Smooth muscle cell (in vitro differentiated cells): ENCODE measurements around the gene LSM2. TPM values are rescaled to one million over a fixed set of nuclear protein-coding genes. Genes with fewer than 3 reads are reported as not detected.

ENCODE experiments used
- DNase-seq: peaks from one replicate; lab custom pipeline; 2025; ENCODE audit not compliant: unreplicated experiment; lab: John Stamatoyannopoulos, UW
- H2AFZ ChIP-seq: fragments of 200-600 bp; sonication (generic); 2 replicates; pipeline ENCODE4 v1.6.0; 2016; ENCODE audit warnings: antibody characterized with exemption, low read depth, mild to moderate bottlenecking
- H3F3A ChIP-seq: fragments of 200-600 bp; sonication (generic); 2 replicates; pipeline ENCODE4 v1.6.0; 2017; ENCODE audit warnings: antibody characterized with exemption, low read depth
- H3K27ac ChIP-seq: fragments of 200-600 bp; sonication (generic); 2 replicates; pipeline ENCODE4 v1.5.1; 2016; ENCODE audit warnings: low read depth, mild to moderate bottlenecking
- H3K27me3 ChIP-seq: fragments of 200-600 bp; sonication (generic); 2 replicates; pipeline ENCODE4 v1.6.1; 2016; ENCODE audit warnings: low read depth, mild to moderate bottlenecking
- H3K36me3 ChIP-seq: fragments of 200-600 bp; sonication (generic); 2 replicates; pipeline ENCODE4 v1.5.1; 2016; ENCODE audit warnings: low read depth
- H3K4me1 ChIP-seq: fragments of 200-600 bp; sonication (generic); 2 replicates; pipeline ENCODE4 v1.5.1; 2016; ENCODE audit warnings: low read depth
- H3K4me2 ChIP-seq: fragments of 200-600 bp; sonication (generic); 2 replicates; pipeline ENCODE4 v1.6.0; 2016; ENCODE audit warnings: mild to moderate bottlenecking
- H3K4me3 ChIP-seq: fragments of 200-600 bp; sonication (generic); 2 replicates; pipeline ENCODE4 v1.5.1; 2016; ENCODE audit warnings: mild to moderate bottlenecking
- H3K79me2 ChIP-seq: fragments of 200-600 bp; sonication (generic); 2 replicates; pipeline ENCODE4 v1.6.0; 2016; ENCODE audit warnings: low read depth, mild to moderate bottlenecking
- H3K9ac ChIP-seq: fragments of 200-600 bp; sonication (generic); 2 replicates; pipeline ENCODE4 v1.6.0; 2016; ENCODE audit warnings: low read depth
- H3K9me3 ChIP-seq: fragments of 200-600 bp; sonication (generic); replicated peaks from 2 replicates; pipeline ENCODE4 v1.5.1; 2016; ENCODE audit warnings: low read depth
- H4K20me1 ChIP-seq: fragments of 200-600 bp; sonication (generic); 2 replicates; pipeline ENCODE4 v1.6.0; 2016; ENCODE audit warnings: low read depth
- WGBS: methylation state at CpG from one replicate; pipeline ENCODE4 v1.1.7; 2016; ENCODE audit warnings: low lambda C conversion rate; 5-methylcytosine and 5-hydroxymethylcytosine counted together
- polyA plus RNA-seq: library from polyadenylated mRNA; unstranded; fragments of >200 nt; fragmentation: Nextera tagmentation; extraction: Ambion mirVana; gene quantifications from 2 replicates; pipeline ENCODE4 v1.2.1, GENCODE V29; 2016
- total RNA-seq: library from RNA; depleted of rRNA; stranded (reverse); fragments of >200 nt; gene quantifications from 2 replicates; pipeline ENCODE4 v1.2.3, GENCODE V29; 2014
- TF ChIP-seq, protein P1 (sequence below): fragments of 200-600 bp; sonication (generic); IDR thresholded peaks from 2 replicates; pipeline ENCODE4 v1.5.1; 2017; ENCODE audit warnings: borderline replicate concordance, mild to moderate bottlenecking, antibody characterized with exemption; ENCODE audit not compliant: insufficient read depth, poor library complexity, severe bottlenecking

The LSM2 gene
- total and polyA plus RNA-seq, 2 experiments from 2014 or later: 81.6 to 91.2 TPM

DNA sequence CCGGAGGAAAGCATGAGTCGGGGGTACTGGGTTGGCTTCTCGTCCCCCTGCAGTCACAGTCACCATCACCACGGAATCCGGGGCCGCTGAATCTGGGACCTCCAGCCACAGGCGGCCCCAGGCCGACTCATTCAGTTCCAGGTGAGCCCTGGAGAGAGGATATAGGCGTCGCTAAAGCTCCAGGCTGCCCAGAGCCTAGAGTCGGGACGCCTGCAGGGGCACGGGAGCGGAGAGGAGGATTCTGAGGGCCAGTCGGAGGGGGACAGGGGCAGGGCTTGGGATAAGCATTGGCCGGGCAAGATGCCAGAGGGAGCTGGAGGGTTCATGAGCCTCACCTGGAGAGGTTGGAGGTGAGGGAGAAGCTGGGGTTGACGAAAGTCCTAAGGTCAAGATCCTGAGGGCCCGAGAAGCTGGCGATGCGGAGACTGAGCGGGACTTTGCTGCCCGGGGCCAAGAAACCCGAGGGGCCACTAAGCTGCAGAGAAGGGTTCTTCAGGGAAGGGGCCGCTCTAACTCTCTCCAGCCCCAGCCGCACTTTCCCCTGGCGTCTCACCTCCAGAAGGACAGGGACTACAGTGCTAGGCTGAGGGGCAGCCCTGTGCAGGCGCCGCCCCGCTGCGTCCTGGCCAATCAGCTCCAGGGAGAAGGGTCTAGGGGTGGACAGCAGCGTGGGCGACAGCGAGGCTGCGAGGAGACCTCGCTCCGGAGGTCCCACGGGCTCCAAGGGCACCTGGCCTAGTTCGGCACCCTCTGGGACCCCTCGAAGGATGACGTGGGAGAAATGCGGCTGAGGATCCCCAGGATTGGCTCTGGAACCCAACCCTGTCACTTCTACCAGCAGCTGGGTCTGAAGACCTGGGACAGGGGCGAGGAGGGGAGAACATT, 40.6 kb downstream of the LSM2 start:
- Histone ChIP-seq H3K4me2 (peak overlapping the region; percentile 71), H3K9me3 (no peaks in the 10 kb centered on the region), H3K79me2 (no peaks in the 10 kb centered on the region), H3K4me1 (peaks cover 13% of the 10 kb centered on the region), H3K27ac (no peak overlapping the region), H3K27me3 (no peaks in the 10 kb centered on the region), H3K4me3 (no peak overlapping the region), H3K36me3 (no peaks in the 10 kb centered on the region), H4K20me1 (no peaks in the 10 kb centered on the region), H3K9ac (no peak overlapping the region), H3F3A (no peaks in the 10 kb centered on the region), H2AFZ (no peak overlapping the region)
- DNase-seq: no peak
- 74% methylated on average over 38 of the region's 42 CpGs for WGBS
- TF ChIP-seq, protein P1, sequence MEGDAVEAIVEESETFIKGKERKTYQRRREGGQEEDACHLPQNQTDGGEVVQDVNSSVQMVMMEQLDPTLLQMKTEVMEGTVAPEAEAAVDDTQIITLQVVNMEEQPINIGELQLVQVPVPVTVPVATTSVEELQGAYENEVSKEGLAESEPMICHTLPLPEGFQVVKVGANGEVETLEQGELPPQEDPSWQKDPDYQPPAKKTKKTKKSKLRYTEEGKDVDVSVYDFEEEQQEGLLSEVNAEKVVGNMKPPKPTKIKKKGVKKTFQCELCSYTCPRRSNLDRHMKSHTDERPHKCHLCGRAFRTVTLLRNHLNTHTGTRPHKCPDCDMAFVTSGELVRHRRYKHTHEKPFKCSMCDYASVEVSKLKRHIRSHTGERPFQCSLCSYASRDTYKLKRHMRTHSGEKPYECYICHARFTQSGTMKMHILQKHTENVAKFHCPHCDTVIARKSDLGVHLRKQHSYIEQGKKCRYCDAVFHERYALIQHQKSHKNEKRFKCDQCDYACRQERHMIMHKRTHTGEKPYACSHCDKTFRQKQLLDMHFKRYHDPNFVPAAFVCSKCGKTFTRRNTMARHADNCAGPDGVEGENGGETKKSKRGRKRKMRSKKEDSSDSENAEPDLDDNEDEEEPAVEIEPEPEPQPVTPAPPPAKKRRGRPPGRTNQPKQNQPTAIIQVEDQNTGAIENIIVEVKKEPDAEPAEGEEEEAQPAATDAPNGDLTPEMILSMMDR: no peak

DNA sequence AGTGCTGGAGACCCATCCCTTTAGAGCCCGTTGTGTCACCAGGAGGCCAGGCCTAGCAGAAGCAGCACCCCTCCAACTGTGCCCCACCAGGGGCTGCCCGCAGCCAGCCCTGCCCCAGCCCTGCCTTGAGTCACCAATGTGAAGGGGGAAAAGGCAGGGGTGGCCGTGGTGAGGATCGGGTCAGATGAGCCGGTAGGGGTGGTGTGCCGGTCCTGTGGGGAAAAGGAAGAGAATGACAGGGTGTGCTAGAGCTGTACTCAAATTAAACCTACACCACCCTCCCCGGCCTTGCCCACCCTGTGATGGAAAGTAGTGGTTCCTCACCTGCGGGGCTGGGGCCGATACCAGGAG, 41.2 kb downstream of the LSM2 start:
- H3K4me1 ChIP-seq: peaks cover 13% of the 10 kb centered on the region
- WGBS: 89% methylated on average over 9 of the region's 9 CpGs
- H2AFZ ChIP-seq: no peak overlapping the region
- H3K27ac ChIP-seq: no peak overlapping the region
- H3K9ac ChIP-seq: no peak overlapping the region
- no peaks in the 10 kb centered on the region for H3K27me3 ChIP-seq
- H3F3A ChIP-seq: no peaks in the 10 kb centered on the region
- H3K9me3 ChIP-seq: no peaks in the 10 kb centered on the region
- no peak overlapping the region for H3K4me3 ChIP-seq
- H3K4me2 ChIP-seq: no peak overlapping the region
- DNase-seq: no peak
- H3K36me3 ChIP-seq: no peaks in the 10 kb centered on the region
- TF ChIP-seq, protein P1: no peak
- H3K79me2 ChIP-seq: no peaks in the 10 kb centered on the region
- no peaks in the 10 kb centered on the region for H4K20me1 ChIP-seq

DNA sequence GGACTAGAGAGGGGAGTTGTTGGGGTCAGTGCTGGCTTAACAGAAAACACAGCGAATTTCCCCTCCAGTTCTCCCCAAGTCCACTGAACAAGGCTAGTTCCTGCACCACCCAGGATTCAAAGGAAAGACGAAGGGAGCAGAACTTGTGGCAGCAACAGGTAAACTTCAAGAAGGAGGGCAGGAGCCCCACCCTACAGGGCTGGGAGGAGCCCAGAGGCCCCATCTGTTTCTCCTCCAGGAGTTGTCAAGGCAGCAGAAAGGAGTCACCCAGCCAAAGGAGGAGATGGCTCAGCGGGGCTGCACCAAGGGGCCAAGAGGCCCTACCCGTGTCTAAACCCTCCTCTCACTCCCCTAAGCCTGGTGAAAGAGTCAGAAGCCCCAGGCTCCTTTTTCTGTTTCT, 42.6 kb downstream of the LSM2 start:
- H3K27ac ChIP-seq: no peak overlapping the region
- H3K9ac ChIP-seq: no peak overlapping the region
- H3K79me2 ChIP-seq: no peaks in the 10 kb centered on the region
- H3K9me3 ChIP-seq: no peaks in the 10 kb centered on the region
- no peak overlapping the region for H2AFZ ChIP-seq
- H3F3A ChIP-seq: no peaks in the 10 kb centered on the region
- WGBS: 69% methylated on average over 4 of the region's 4 CpGs
- no peaks in the 10 kb centered on the region for H4K20me1 ChIP-seq
- no peak overlapping the region for H3K4me3 ChIP-seq
- no peaks in the 10 kb centered on the region for H3K36me3 ChIP-seq
- no peak for DNase-seq
- TF ChIP-seq, protein P1: no peak
- peaks cover 13% of the 10 kb centered on the region for H3K4me1 ChIP-seq
- no peak overlapping the region for H3K4me2 ChIP-seq
- no peaks in the 10 kb centered on the region for H3K27me3 ChIP-seq

DNA sequence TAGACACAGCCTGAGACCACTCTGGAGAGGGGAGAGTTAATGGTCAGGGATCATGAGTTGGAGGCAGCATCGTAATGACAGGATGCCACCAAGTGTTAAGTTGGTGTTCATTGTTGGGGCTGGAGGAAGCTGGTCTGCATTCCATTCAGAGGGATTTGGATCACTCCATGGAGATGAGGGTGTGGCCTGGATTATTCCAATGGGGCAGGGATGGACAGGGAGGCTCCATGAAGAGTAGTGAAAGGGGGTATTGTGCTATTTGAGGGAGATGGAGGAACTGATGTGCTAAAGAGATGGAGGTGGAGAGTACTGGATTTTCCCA, 43.2 kb downstream of the LSM2 start:
- Histone ChIP-seq H3K4me1 (peaks cover 13% of the 10 kb centered on the region), H3F3A (no peaks in the 10 kb centered on the region), H3K9ac (no peak overlapping the region), H2AFZ (no peak overlapping the region), H3K4me2 (no peak overlapping the region), H3K27ac (no peak overlapping the region), H3K36me3 (no peaks in the 10 kb centered on the region), H3K27me3 (no peaks in the 10 kb centered on the region), H3K9me3 (no peaks in the 10 kb centered on the region), H4K20me1 (no peaks in the 10 kb centered on the region), H3K4me3 (no peak overlapping the region), H3K79me2 (no peaks in the 10 kb centered on the region)
- TF ChIP-seq, protein P1: no peak
- no peak for DNase-seq
- 0% methylated on average over 1 of the region's 1 CpG for WGBS
